Breast epithelium (tissue), 3 donors: Measurements from ENCODE around the gene TRIO.

Experiments used
- CTCF ChIP-seq, 3 donors: fragments of 450-650 bp; IDR thresholded peaks; one replicate each; pipeline ENCODE4 v1.5.1; 2016 to 2017; ENCODE audit warnings: antibody characterized with exemption in 3 of 3, mild to moderate bottlenecking in 3 of 3, moderate library complexity in 3 of 3
- POLR2A ChIP-seq: fragments of 450-650 bp; IDR thresholded peaks from one replicate; pipeline ENCODE4 v1.6.1; 2016; ENCODE audit warnings: antibody characterized with exemption, mild to moderate bottlenecking, moderate library complexity
- POLR2AphosphoS5 ChIP-seq, 3 donors: sonication (generic); formaldehyde crosslinking; IDR thresholded peaks; one replicate each; pipeline ENCODE4 v1.6.1; 2017; ENCODE audit warnings: antibody characterized with exemption in 3 of 3

GRCh38 chr5:14147210-14147609 is 4.1 kb downstream of the TRIO start:
- TF ChIP-seq POLR2A (no peak), CTCF (IDR thresholded peaks at IDR 0.05) (no peak), POLR2AphosphoS5 (IDR thresholded peaks at IDR 0.05) (no peak)
